Esophagus (tissue), 2 donors: Measurements from ENCODE around the gene HMCN2. TPM values are rescaled to one million over a fixed set of nuclear protein-coding genes. Genes with fewer than 3 reads are reported as not detected.
"Not testable (repeated sequence)": the region's sequence is repeated elsewhere in the genome, so short reads cannot be mapped to it uniquely, and the experiment has no call there.

Experiments used
- H3K27ac ChIP-seq, 2 donors: one replicate each; pipeline ENCODE4 v1.5.1; 2013; ENCODE audit warnings: low read depth in 2 of 2, mild to moderate bottlenecking in 2 of 2, inconsistent platforms in 1 of 2, low read length in 1 of 2, moderate library complexity in 1 of 2
- H3K27me3 ChIP-seq, 2 donors: one replicate each; pipeline ENCODE4 v1.6.1; 2013; ENCODE audit warnings: low read length in 2 of 2, control low read depth in 1 of 2, mild to moderate bottlenecking in 1 of 2; ENCODE audit not compliant: insufficient read depth in 2 of 2, control insufficient read depth in 1 of 2
- H3K36me3 ChIP-seq, 2 donors: one replicate each; pipeline ENCODE4 v1.6.1; 2013; ENCODE audit warnings: low read length in 1 of 2; ENCODE audit not compliant: control insufficient read depth in 2 of 2, insufficient read depth in 2 of 2
- H3K4me1 ChIP-seq, 2 donors: one replicate each; pipeline ENCODE4 v1.6.1; 2013; ENCODE audit warnings: low read length in 1 of 2; ENCODE audit not compliant: control insufficient read depth in 2 of 2, insufficient read depth in 2 of 2
- H3K4me3 ChIP-seq, 2 donors: one replicate each; pipeline ENCODE4 v1.5.1; 2013; ENCODE audit warnings: low read length in 2 of 2, mild to moderate bottlenecking in 2 of 2, low read depth in 1 of 2, moderate library complexity in 1 of 2
- H3K9me3 ChIP-seq, 2 donors: one replicate each; pipeline ENCODE4 v1.6.1; 2013; ENCODE audit warnings: mild to moderate bottlenecking in 2 of 2, low read depth in 1 of 2, low read length in 1 of 2, moderate library complexity in 1 of 2; ENCODE audit not compliant: control insufficient read depth in 2 of 2, insufficient read depth in 1 of 2
- WGBS, 2 donors: extraction: QIAGEN DNeasy Blood & Tissue Kit; methylation state at CpG; one replicate each; pipeline ENCODE4 v1.1.7; 2013; 5-methylcytosine and 5-hydroxymethylcytosine counted together
- polyA plus RNA-seq, 2 donors: library from polyadenylated mRNA; stranded (reverse); fragments of 200-250 nt; gene quantifications; one replicate each; pipeline ENCODE4 v1.2.3, GENCODE V29; 2013
- donor health status: healthy with polysubstance abuse.
- donor health status: Bipolar disorder and iron deficiency.

Gene HMCN2
- polyA plus RNA-seq, 2 donors: 4.1 to 4.8 TPM

DNA sequence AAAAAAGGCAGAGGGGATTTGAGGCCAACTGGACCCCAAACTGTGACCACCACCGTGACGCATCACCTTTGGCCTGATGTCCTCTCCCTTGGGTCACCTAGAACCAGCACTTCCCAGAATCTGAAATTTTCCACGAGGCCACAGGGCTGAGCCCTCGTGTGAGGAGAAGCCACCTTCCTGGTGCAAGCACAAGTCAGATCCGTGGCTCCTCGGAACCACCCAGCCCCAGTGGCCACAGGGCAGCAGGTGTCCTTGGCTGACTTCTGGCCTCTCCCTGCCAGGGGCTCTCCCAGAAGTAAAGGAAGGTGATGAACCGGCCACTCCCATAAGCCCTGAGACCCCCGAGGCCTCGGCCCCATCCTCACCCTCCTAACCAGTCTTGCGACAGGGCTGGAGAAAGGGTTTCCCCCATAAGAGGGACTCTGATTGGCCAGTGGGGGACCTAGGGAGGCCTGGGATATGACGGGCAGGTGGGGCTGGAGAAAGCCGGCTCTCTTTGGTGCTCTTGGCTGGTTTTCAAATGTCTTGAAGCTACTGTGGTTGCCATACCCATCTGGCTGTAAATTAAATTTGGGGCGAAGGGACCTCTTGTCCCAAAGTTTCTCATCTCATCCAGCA is 20.9 kb upstream of the HMCN2 start:
- no peaks in the 10 kb centered on the region for H3K36me3 ChIP-seq
- WGBS, 2 donors: 83 to 86% methylated on average over 13 of the region's 13 CpGs
- no peak overlapping the region for H3K27ac ChIP-seq
- peaks cover 0 to 5% of the 10 kb centered on the region in 2 donors for H3K4me1 ChIP-seq
- H3K4me3 ChIP-seq: no peak overlapping the region
- H3K9me3 ChIP-seq: no peaks in the 10 kb centered on the region
- no peaks in the 10 kb centered on the region for H3K27me3 ChIP-seq

- no peaks in the 10 kb centered on the region for H3K9me3 ChIP-seq
- WGBS, 2 donors: 94 to 96% methylated on average over 11 of the region's 11 CpGs
- no peak overlapping the region for H3K4me3 ChIP-seq
- H3K36me3 ChIP-seq: no peaks in the 10 kb centered on the region
- H3K4me1 ChIP-seq: peaks cover 0 to 2% of the 10 kb centered on the region in 2 donors
- H3K27me3 ChIP-seq: no peaks in the 10 kb centered on the region
- H3K27ac ChIP-seq: no peak overlapping the region
Measured at GRCh38 chr9:130245474-130245873, 20.1 kb upstream of the HMCN2 start.

GRCh38 chr9:130246126-130246525 is 19.4 kb upstream of the HMCN2 start:
- Histone ChIP-seq H3K4me1 (peaks cover 0 to 2% of the 10 kb centered on the region in 2 donors), H3K27me3 (no peaks in the 10 kb centered on the region), H3K36me3 (no peaks in the 10 kb centered on the region), H3K9me3 (no peaks in the 10 kb centered on the region), H3K27ac (no peak overlapping the region), H3K4me3 (no peak overlapping the region)
- WGBS, 2 donors: 87 to 89% methylated on average over 3 of the region's 3 CpGs

DNA sequence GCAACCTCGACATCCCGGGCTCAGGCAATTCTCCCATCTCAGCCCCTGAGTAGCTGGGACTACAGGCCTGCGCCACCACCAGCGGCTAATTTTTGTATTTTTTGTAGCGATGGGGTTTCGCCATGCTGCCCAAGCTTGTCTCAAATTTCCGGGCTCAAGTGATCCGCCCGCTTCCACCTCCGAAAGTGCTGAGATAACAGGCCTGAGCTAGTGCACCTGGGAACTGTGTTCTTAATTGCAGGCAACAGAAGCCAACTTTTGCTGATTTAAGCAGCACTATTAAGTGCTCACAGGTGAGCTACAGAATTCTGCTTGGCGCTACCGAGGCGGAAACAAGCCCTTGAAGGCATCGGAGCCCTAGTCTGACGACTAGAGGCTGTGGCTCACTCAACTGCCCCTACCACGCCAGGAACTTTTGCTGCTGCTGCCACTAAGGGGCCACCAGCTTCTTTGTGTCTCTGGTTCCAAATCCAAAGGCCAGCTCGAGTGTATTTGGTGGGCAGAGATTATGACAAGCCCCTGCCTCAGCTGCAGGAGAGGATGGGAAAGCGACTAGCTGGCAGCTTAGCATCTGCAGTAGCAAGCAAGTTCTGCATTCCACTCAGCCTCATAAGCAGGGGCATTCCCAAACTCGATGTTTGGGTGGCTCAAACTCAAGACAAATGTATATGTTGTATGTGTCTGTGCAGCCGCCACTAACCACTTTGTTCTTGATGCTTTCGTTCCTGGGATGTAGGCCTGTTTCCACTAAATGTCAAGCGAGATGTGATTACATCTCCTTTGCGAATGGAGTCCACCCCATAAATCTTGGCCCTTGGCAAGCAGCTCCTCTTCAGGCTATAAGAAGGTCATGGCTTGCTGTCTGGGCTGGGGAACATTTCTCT is 10.6 kb upstream of the HMCN2 start:
- Histone ChIP-seq H3K36me3 (no peaks in the 10 kb centered on the region), H3K27ac (no peak overlapping the region), H3K9me3 (no peaks in the 10 kb centered on the region), H3K4me1 (no peaks in the 10 kb centered on the region), H3K4me3 (no peak overlapping the region), H3K27me3 (no peaks in the 10 kb centered on the region)
- 79 to 80% methylated on average over 23 of the region's 23 CpGs for WGBS, 2 donors

GRCh38 chr9:130255631-130256134 is 9.9 kb upstream of the HMCN2 start:
- 62 to 66% methylated on average over 5 of the region's 5 CpGs for WGBS, 2 donors

GRCh38 chr9:130256644-130257043 is 8.9 kb upstream of the HMCN2 start:
- 73 to 82% methylated on average over 2 of the region's 2 CpGs for WGBS, 2 donors
- no peak overlapping the region for H3K27ac ChIP-seq
- no peaks in the 10 kb centered on the region for H3K9me3 ChIP-seq
- no peaks in the 10 kb centered on the region for H3K4me1 ChIP-seq
- H3K27me3 ChIP-seq: no peaks in the 10 kb centered on the region
- H3K4me3 ChIP-seq: no peak overlapping the region
- no peaks in the 10 kb centered on the region for H3K36me3 ChIP-seq

More at GRCh38 chr9:130255631-130256134, 9.9 kb upstream of the HMCN2 start:
- H3K27ac ChIP-seq: no peak overlapping the region
- H3K9me3 ChIP-seq: no peaks in the 10 kb centered on the region
- no peaks in the 10 kb centered on the region for H3K4me1 ChIP-seq
- H3K27me3 ChIP-seq: no peaks in the 10 kb centered on the region
- no peak overlapping the region for H3K4me3 ChIP-seq
- H3K36me3 ChIP-seq: no peaks in the 10 kb centered on the region

DNA sequence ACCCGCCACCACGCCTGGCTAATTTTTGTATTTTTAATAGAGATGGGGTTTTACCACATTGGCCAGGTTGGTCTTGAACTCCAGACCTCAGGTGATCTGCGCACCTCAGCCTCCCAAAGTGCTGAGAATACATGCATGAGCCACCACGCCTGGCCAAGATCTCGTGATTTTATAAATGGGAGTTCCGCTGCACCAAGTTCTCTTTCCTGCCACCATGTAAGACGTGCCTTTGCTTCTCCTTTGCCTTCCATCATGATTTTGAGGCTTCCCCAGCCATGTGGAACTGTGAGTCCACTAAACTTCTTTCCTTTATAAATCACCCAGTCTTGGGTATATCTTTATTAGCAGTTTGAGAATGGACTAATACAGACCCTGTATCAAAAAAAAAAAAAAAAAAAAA is 7.4 kb upstream of the HMCN2 start:
- not testable (repeated sequence) for H3K27me3 ChIP-seq, H3K27ac ChIP-seq, H3K9me3 ChIP-seq, H3K36me3 ChIP-seq, H3K4me3 ChIP-seq, H3K4me1 ChIP-seq
- 92 to 94% methylated on average over 7 of the region's 7 CpGs for WGBS, 2 donors

GRCh38 chr9:130259044-130259443 is 6.5 kb upstream of the HMCN2 start:
- Histone ChIP-seq H3K4me3 (no peak overlapping the region), H3K27ac (no peak overlapping the region), H3K27me3 (no peaks in the 10 kb centered on the region), H3K4me1 (no peaks in the 10 kb centered on the region), H3K36me3 (no peaks in the 10 kb centered on the region), H3K9me3 (no peaks in the 10 kb centered on the region)
- WGBS, 2 donors: 85% methylated on average over 4 of the region's 4 CpGs

GRCh38 chr9:130260816-130261765 is 4.5 kb upstream of the HMCN2 start:
- peak overlapping the region; percentile 14 to 22 for H3K27ac ChIP-seq
- no peaks in the 10 kb centered on the region for H3K9me3 ChIP-seq
- H3K4me1 ChIP-seq: peaks cover 0 to 11% of the 10 kb centered on the region in 2 donors
- peaks cover 0 to 3% of the 10 kb centered on the region in 2 donors for H3K27me3 ChIP-seq
- 57 to 64% methylated on average over 16 of the region's 16 CpGs for WGBS, 2 donors
- H3K4me3 ChIP-seq: no peak overlapping the region
- no peaks in the 10 kb centered on the region for H3K36me3 ChIP-seq
